A549 (cell line): ENCODE data around the gene SAMD4B. TPM values are rescaled to one million over a fixed set of nuclear protein-coding genes. Genes with fewer than 3 reads are reported as not detected.

Source experiments
- ATAC-seq, 2 experiments: fragments of 200-7000 bp in 1 of 2; fragments of >200 bp in 1 of 2; cut with Nextera tagmentation in 1 of 2; cut with Tn5 transposase in 1 of 2; 3 replicates each; pipeline versions ENCODE4 v1.8.0 to v1.9.1; 2018 to 2020; ENCODE audit warnings: mild to moderate bottlenecking in 1 of 2, moderate library complexity in 1 of 2
- CTCF ChIA-PET: fragments of 300-600 bp; sonication (Branson Sonifier 250); formaldehyde crosslinking; extraction: SDS; loops from one replicate; lab custom pipeline; 2021; ENCODE audit warnings: antibody characterized with exemption, inconsistent platforms; lab: Yijun Ruan, JAX
- POLR2A ChIA-PET: fragments of 350-600 bp; formaldehyde crosslinking; extraction: SDS; loops from one replicate; lab custom pipeline; 2021; ENCODE audit warnings: antibody characterized with exemption, inconsistent platforms; lab: Yijun Ruan, JAX
- DNase-seq, 2 experiments: peaks; one replicate each; pipeline versions ENCODE4 v3.0.0 to v3.0.0-alpha.2; 2011 to 2016; ENCODE audit warnings: low read depth in 1 of 2, low spot score in 1 of 2
- FAIRE-seq: peaks from 2 replicates; lab custom pipeline; 2011; peaks lifted over from hg19 to GRCh38; lab: Jason Lieb, UNC
- H3K27ac ChIP-seq, 2 experiments: fragments of >200 bp; sonication (Bioruptor Twin); formaldehyde crosslinking; 3 replicates each; pipeline ENCODE4 v1.5.1; 2016 to 2017
- H3K4me1 ChIP-seq: fragments of >200 bp; sonication (Bioruptor Twin); formaldehyde crosslinking; 3 replicates; pipeline ENCODE4 v1.6.1; 2016
- H3K4me2 ChIP-seq: fragments of >200 bp; sonication (Bioruptor Twin); formaldehyde crosslinking; 3 replicates; pipeline ENCODE4 v1.6.1; 2016
- H3K4me3 ChIP-seq: fragments of >200 bp; sonication (Bioruptor Twin); formaldehyde crosslinking; 3 replicates; pipeline ENCODE4 v1.5.1; 2016
- H3K9me3 ChIP-seq: fragments of >200 bp; sonication (Bioruptor Twin); formaldehyde crosslinking; 3 replicates; pipeline ENCODE4 v1.6.1; 2016
- BCL3 ChIP-seq: fragments of >200 bp; sonication (Bioruptor Twin); formaldehyde crosslinking; IDR thresholded peaks from 3 replicates; pipeline ENCODE4 v1.6.1; 2016
- BHLHE40 ChIP-seq: IDR thresholded peaks from 2 replicates; pipeline ENCODE4 v1.6.1; 2012; ENCODE audit warnings: low read depth, low read length, inconsistent platforms
- CBX2 ChIP-seq: fragments of 200-600 bp; sonication (generic); IDR thresholded peaks from 2 replicates; pipeline ENCODE4 v1.6.1; 2016; ENCODE audit warnings: low read depth, mild to moderate bottlenecking, borderline replicate concordance
- CEBPB ChIP-seq, 2 experiments: fragments of >200 bp in 1 of 2; sonication (Bioruptor Twin) in 1 of 2; formaldehyde crosslinking in 1 of 2; IDR thresholded peaks; 2 replicates each; pipeline ENCODE4 v1.6.1; 2012 to 2016
- CHD4 ChIP-seq: fragments of 200-600 bp; sonication (generic); IDR thresholded peaks from 2 replicates; pipeline ENCODE4 v1.6.1; 2016; ENCODE audit warnings: antibody characterized with exemption, mild to moderate bottlenecking, borderline replicate concordance
- EHF ChIP-seq: fragments of 250-450 bp; sonication (Bioruptor Pico); IDR thresholded peaks from 2 replicates; pipeline ENCODE4 v1.5.0; 2020; ENCODE audit warnings: mild to moderate bottlenecking
- FOSL2 ChIP-seq, 2 experiments: fragments of 450-650 bp in 1 of 2; fragments of >200 bp in 1 of 2; sonication (Bioruptor Twin) in 1 of 2; formaldehyde crosslinking; IDR thresholded peaks; 2 replicates each; pipeline versions ENCODE4 v1.5.0 to v1.6.1; 2016 to 2020; ENCODE audit warnings: mild to moderate bottlenecking in 1 of 2, moderate library complexity in 1 of 2
- GATA3 ChIP-seq: IDR thresholded peaks from 2 replicates; pipeline ENCODE4 v1.6.1; 2012; ENCODE audit warnings: borderline replicate concordance
- HDAC2 ChIP-seq: fragments of 200-600 bp; sonication (generic); IDR thresholded peaks from 2 replicates; pipeline ENCODE4 v1.6.1; 2016
- HEYL ChIP-seq: fragments of 250-450 bp; sonication (Bioruptor Pico); IDR thresholded peaks from 2 replicates; pipeline ENCODE4 v1.8.0; 2021; ENCODE audit warnings: mild to moderate bottlenecking, moderate library complexity
- HOXA7 ChIP-seq: fragments of 250-450 bp; sonication (Bioruptor Pico); IDR thresholded peaks from 2 replicates; pipeline ENCODE4 v1.5.0; 2020; ENCODE audit warnings: mild to moderate bottlenecking, moderate library complexity
- HOXB5 ChIP-seq: fragments of 250-450 bp; sonication (Bioruptor Pico); IDR thresholded peaks from 2 replicates; pipeline ENCODE4 v1.5.0; 2020; ENCODE audit warnings: mild to moderate bottlenecking, moderate library complexity
- JUN ChIP-seq, 2 experiments: fragments of >200 bp; sonication (Bioruptor Twin); formaldehyde crosslinking; IDR thresholded peaks; 2 replicates in 1 of 2; 3 replicates in 1 of 2; pipeline ENCODE4 v1.6.1; 2016 to 2017
- MAFK ChIP-seq: fragments of 450-650 bp; IDR thresholded peaks from 2 replicates; pipeline ENCODE4 v1.6.1; 2014; ENCODE audit not compliant: partially characterized antibody
- MAX ChIP-seq: IDR thresholded peaks from 2 replicates; pipeline ENCODE4 v1.6.1; 2012
- MYC ChIP-seq: IDR thresholded peaks from 2 replicates; pipeline ENCODE4 v1.6.1; 2012; ENCODE audit warnings: mild to moderate bottlenecking, inconsistent platforms, low read length, improper control_type of control experiment, borderline replicate concordance
- NPAS2 ChIP-seq: fragments of 250-450 bp; sonication (Bioruptor Pico); IDR thresholded peaks from 2 replicates; pipeline ENCODE4 v1.8.0; 2022; ENCODE audit warnings: mild to moderate bottlenecking, moderate library complexity, borderline replicate concordance
- PHF8 ChIP-seq: fragments of 200-600 bp; sonication (generic); IDR thresholded peaks from 2 replicates; pipeline ENCODE4 v1.6.1; 2016; ENCODE audit warnings: low read depth, mild to moderate bottlenecking, antibody characterized with exemption, moderate library complexity, borderline replicate concordance
- POLR2AphosphoS2 ChIP-seq: conservative IDR thresholded peaks from 2 replicates; pipeline ENCODE4 v1.6.1; 2012; ENCODE audit warnings: low read length, improper control_type of control experiment, inconsistent platforms
- RAD21 ChIP-seq, 2 experiments: fragments of >200 bp in 1 of 2; sonication (Bioruptor Twin) in 1 of 2; formaldehyde crosslinking in 1 of 2; IDR thresholded peaks in 1 of 2; conservative IDR thresholded peaks in 1 of 2; 2 replicates in 1 of 2; 3 replicates in 1 of 2; pipeline ENCODE4 v1.6.1; 2012 to 2018; ENCODE audit warnings: inconsistent platforms in 1 of 2
- REST ChIP-seq: fragments of 200-600 bp; sonication (generic); IDR thresholded peaks from 2 replicates; pipeline ENCODE4 v1.6.1; 2016; ENCODE audit warnings: antibody characterized with exemption, mild to moderate bottlenecking, moderate library complexity
- RFX5 ChIP-seq: fragments of 450-650 bp; IDR thresholded peaks from 2 replicates; pipeline ENCODE4 v1.7.1; 2014; ENCODE audit warnings: antibody characterized with exemption, mild to moderate bottlenecking, moderate library complexity
- SREBF2 ChIP-seq: fragments of 450-650 bp; IDR thresholded peaks from 2 replicates; pipeline ENCODE4 v1.6.1; 2014; ENCODE audit warnings: mild to moderate bottlenecking, moderate library complexity
- TFCP2L1 ChIP-seq: fragments of 250-450 bp; sonication (Bioruptor Pico); IDR thresholded peaks from 2 replicates; pipeline ENCODE4 v1.5.0; 2021; ENCODE audit warnings: mild to moderate bottlenecking
- ZFP36 ChIP-seq: fragments of 450-650 bp; IDR thresholded peaks from 2 replicates; pipeline ENCODE4 v1.6.1; 2014; ENCODE audit warnings: borderline replicate concordance; ENCODE audit not compliant: partially characterized antibody
- ZNF302 ChIP-seq: fragments of 250-450 bp; sonication (Bioruptor Pico); IDR thresholded peaks from 2 replicates; pipeline ENCODE4 v1.9.0; 2021; ENCODE audit warnings: inconsistent platforms, mild to moderate bottlenecking, moderate library complexity
- WGBS: methylation state at CpG from one replicate; pipeline ENCODE4 v1.1.6; 2017; ENCODE audit errors: missing lambda C conversion rate; 5-methylcytosine and 5-hydroxymethylcytosine counted together
- polyA plus RNA-seq, 4 experiments: library from polyadenylated mRNA; depleted of rRNA in 3 of 4; stranded (reverse); fragments of >200 nt; fragmentation: RNase III in 1 of 4; extraction: RNeasy Plus Mini Kit Qiagen cat#74134 plus additional on column Dnase treatment in 1 of 4; gene quantifications; 2 replicates in 3 of 4; 3 replicates in 1 of 4; pipeline ENCODE4 v1.2.3, GENCODE V29; 2011 to 2017
- TF ChIP-seq, protein P1 (sequence below): fragments of >200 bp; sonication (Bioruptor Twin); formaldehyde crosslinking; IDR thresholded peaks from 2 replicates; pipeline ENCODE4 v1.6.1; 2016

The SAMD4B gene
- polyA plus RNA-seq, 2 of the 4 experiments (the other 2 are of a cell fraction) = 82.1 to 118 TPM

DNA sequence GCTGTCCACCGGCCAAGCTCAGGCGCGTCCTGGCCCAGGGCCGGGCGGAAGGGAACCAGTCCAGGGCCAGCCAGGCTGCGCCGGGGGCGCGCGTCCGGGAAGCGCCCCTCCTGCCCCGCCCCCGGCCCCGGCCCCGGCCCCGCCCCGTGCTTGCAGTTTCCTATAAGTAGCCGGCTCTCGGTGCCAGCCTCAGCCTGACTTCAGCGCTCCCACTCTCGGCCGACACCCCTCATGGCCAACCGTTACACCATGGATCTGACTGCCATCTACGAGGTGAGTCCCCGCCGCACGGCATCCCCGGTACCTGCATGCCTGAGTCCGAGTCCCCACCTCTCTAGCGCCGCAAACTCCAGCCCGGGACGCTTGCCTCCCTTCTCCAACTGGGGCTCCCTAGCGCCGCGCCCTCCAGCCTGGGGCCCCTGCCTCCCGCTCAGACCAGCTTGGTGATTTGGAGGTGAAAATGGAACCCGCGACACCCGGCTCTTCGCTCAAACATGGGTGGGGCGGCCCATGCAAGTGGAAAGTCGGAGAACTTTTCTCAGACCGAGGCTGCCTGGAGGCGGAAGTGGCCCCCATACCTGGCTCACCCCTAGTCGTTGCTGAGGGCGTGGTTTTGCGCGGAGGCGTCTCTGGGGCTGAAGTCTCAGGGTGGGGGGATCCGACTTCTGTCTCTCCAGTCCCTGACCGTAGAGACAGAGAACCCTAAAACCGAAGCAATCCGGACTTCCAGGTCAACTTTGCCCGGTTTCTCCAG is 64.6 kb downstream of the SAMD4B start, which contains the start of gene ZFP36 (continued):
- TF ChIP-seq REST = peak; percentile 47
- TF ChIP-seq HDAC2 = 0 out of 2 replicates have a peak, but pooled peaks have one; percentile 41
- TF ChIP-seq GATA3 = peak; percentile 34; the same call in 1 of the 2 replicates
- TF ChIP-seq CBX2 = no peak
- TF ChIP-seq RFX5 = 0 out of 2 replicates have a peak, but pooled peaks have one; percentile 31
- peak; percentile 78 for TF ChIP-seq TFCP2L1 (CRISPR knock-in tag)
- peak; percentile 98 to 99 for TF ChIP-seq JUN (IDR thresholded peaks at IDR 0.05)
- TF ChIP-seq, protein P1, sequence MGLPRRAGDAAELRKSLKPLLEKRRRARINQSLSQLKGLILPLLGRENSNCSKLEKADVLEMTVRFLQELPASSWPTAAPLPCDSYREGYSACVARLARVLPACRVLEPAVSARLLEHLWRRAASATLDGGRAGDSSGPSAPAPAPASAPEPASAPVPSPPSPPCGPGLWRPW = no peak

GRCh38 chr19:39407410-39407659 is 65.1 kb downstream of the SAMD4B start:
- no peaks in the 10 kb centered on the region for H3K9me3 ChIP-seq
- DNase-seq = no peak
- CTCF ChIA-PET = interaction anchor here (1.4 to 21.4 kb wide), 6 partner anchors 9 to 296 kb away, joined by 4 to 457 read pairs (median 8); partner anchors contain the start of genes EID2B, MED29, PAF1 and RPS16
- TF ChIP-seq CEBPB (IDR thresholded peaks at IDR 0.05) (0 out of 4 replicates have a peak, but pooled peaks of 1 of the 2 experiments have one; percentile 19), PHF8 (no peak), MAFK (no peak), JUN (IDR thresholded peaks at IDR 0.05) (no peak), EHF (0 out of 2 replicates have a peak, but pooled peaks have one; percentile 41)
- TF ChIP-seq, all 56 proteins: peak for 2
- POLR2A ChIA-PET = interaction anchor here (1.0 to 9.4 kb wide), 6 partner anchors 10 to 65 kb away, joined by 3 to 140 read pairs (median 18); partner anchors contain the start of genes MED29, PAF1, RPS16 and SAMD4B
- Histone ChIP-seq H3K4me1 (peaks cover 65% of the 10 kb centered on the region), H3K27ac (peak overlapping the region; percentile 94 to 99), H3K4me3 (peak overlapping the region; percentile 76), H3K4me2 (peak overlapping the region; percentile 95)
- no peak for ATAC-seq
- 1% methylated on average over 14 of the region's 14 CpGs for WGBS
- no peak for FAIRE-seq

DNA sequence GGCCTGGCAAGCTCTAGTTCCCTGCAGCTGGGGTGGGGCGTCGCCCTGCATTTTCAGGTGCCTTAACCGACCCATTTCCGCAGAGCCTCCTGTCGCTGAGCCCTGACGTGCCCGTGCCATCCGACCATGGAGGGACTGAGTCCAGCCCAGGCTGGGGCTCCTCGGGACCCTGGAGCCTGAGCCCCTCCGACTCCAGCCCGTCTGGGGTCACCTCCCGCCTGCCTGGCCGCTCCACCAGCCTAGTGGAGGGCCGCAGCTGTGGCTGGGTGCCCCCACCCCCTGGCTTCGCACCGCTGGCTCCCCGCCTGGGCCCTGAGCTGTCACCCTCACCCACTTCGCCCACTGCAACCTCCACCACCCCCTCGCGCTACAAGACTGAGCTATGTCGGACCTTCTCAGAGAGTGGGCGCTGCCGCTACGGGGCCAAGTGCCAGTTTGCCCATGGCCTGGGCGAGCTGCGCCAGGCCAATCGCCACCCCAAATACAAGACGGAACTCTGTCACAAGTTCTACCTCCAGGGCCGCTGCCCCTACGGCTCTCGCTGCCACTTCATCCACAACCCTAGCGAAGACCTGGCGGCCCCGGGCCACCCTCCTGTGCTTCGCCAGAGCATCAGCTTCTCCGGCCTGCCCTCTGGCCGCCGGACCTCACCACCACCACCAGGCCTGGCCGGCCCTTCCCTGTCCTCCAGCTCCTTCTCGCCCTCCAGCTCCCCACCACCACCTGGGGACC is 65.6 kb downstream of the SAMD4B start:
- POLR2A ChIA-PET = interaction anchor here (0.6 to 9.4 kb wide), 6 partner anchors 10 to 278 kb away, joined by 3 to 140 read pairs (median 22); partner anchors contain the start of genes MED29, PAF1 and RPS16
- no peak for FAIRE-seq
- CTCF ChIA-PET = interaction anchor here (0.6 to 21.4 kb wide), 13 partner anchors 10 to 447 kb away, joined by 3 to 457 read pairs (median 4); partner anchors contain the start of genes EID2B, MED29, PAF1 and RPS16
- ATAC-seq = no peak
- Histone ChIP-seq H3K4me3 (peak overlapping the region; percentile 76), H3K4me1 (peaks cover 60% of the 10 kb centered on the region), H3K4me2 (peak overlapping the region; percentile 95), H3K27ac (peak overlapping the region; percentile 94 to 99), H3K9me3 (no peaks in the 10 kb centered on the region)
- TF ChIP-seq RAD21 (conservative IDR thresholded peaks at IDR 0.05 in 1 of 2, IDR thresholded peaks at IDR 0.05 in 1 of 2) (no peak), GATA3 (peak; percentile 10; the same call in 1 of the 2 replicates), HOXB5 (no peak), MYC (0 out of 2 replicates have a peak, but pooled peaks have one; percentile 52), BHLHE40 (no peak), ZNF302 (CRISPR knock-in tag) (no peak), BCL3 (0 out of 3 replicates have a peak, but pooled peaks have one; percentile 17), HEYL (CRISPR knock-in tag) (no peak), JUN (IDR thresholded peaks at IDR 0.05) (peak in 1 of 2 experiments; percentile 46; a peak in 3 of 5 replicates), SREBF2 (no peak), MAX (peak; percentile 54), ZFP36 (no peak), POLR2AphosphoS2 (peak; percentile 54), HOXA7 (CRISPR knock-in tag) (no peak), NPAS2 (CRISPR knock-in tag) (no peak), FOSL2 (IDR thresholded peaks at IDR 0.05) (no peak), FOSL2 (CRISPR knock-in tag; IDR thresholded peaks at IDR 0.05) (0 out of 2 replicates have a peak, but pooled peaks have one; percentile 2), CHD4 (no peak)
- WGBS = 6% methylated on average over 38 of the region's 40 CpGs
- DNase-seq = peak in 1 of 2 experiments; percentile 60
